OCI-LY1 (cell line): Measurements from ENCODE around the gene GABRG3.

Source experiments
- H2AFZ ChIP-seq: fragments of 200-600 bp; sonication (generic), shearing (Covaris generic); 2 replicates; pipeline ENCODE4 v1.6.0; 2014; ENCODE audit warnings: antibody characterized with exemption, mild to moderate bottlenecking, low read length
- H3F3A ChIP-seq: fragments of 200-600 bp; sonication (generic), shearing (Covaris generic); 2 replicates; pipeline ENCODE4 v1.6.0; 2014; ENCODE audit warnings: mild to moderate bottlenecking, antibody characterized with exemption, low read length, moderate library complexity; ENCODE audit not compliant: insufficient read depth
- H3K27ac ChIP-seq: fragments of 200-600 bp; sonication (generic); 2 replicates; pipeline ENCODE4 v1.5.1; 2014; ENCODE audit warnings: low read length, mixed run types, mild to moderate bottlenecking, low read depth; ENCODE audit not compliant: poor library complexity, severe bottlenecking
- H3K27me3 ChIP-seq: fragments of 200-600 bp; sonication (generic); 2 replicates; pipeline ENCODE4 v1.6.0; 2014; ENCODE audit warnings: antibody characterized with exemption, mild to moderate bottlenecking, low read length, moderate library complexity; ENCODE audit not compliant: insufficient read depth
- H3K36me3 ChIP-seq: fragments of 200-600 bp; sonication (generic); 2 replicates; pipeline ENCODE4 v1.6.1; 2014; ENCODE audit warnings: mild to moderate bottlenecking, antibody characterized with exemption, low read length, moderate library complexity, mixed read lengths; ENCODE audit not compliant: insufficient read depth
- H3K4me1 ChIP-seq: fragments of 200-600 bp; sonication (generic); 2 replicates; pipeline ENCODE4 v1.5.1; 2014; ENCODE audit warnings: mild to moderate bottlenecking, low read length, moderate library complexity; ENCODE audit not compliant: insufficient read depth, severe bottlenecking
- H3K4me2 ChIP-seq: fragments of 200-600 bp; sonication (generic), shearing (Covaris generic); 2 replicates; pipeline ENCODE4 v1.6.1; 2014; ENCODE audit warnings: low read length
- H3K4me3 ChIP-seq: fragments of 200-600 bp; sonication (generic); 2 replicates; pipeline ENCODE4 v1.5.1; 2014; ENCODE audit warnings: low read length, low read depth, mild to moderate bottlenecking, mixed read lengths; ENCODE audit not compliant: poor library complexity, severe bottlenecking
- H3K79me2 ChIP-seq: fragments of 200-600 bp; shearing (Covaris generic); 2 replicates; pipeline ENCODE4 v1.6.1; 2016; ENCODE audit warnings: mixed run types, low read length, mixed read lengths; ENCODE audit not compliant: insufficient read depth
- H3K9ac ChIP-seq: fragments of 200-600 bp; sonication (generic), shearing (Covaris generic); 2 replicates; pipeline ENCODE4 v1.6.1; 2014; ENCODE audit warnings: mild to moderate bottlenecking, low read length, mixed read lengths
- H3K9me2 ChIP-seq: fragments of 200-600 bp; sonication (generic), shearing (Covaris generic); 2 replicates; pipeline ENCODE4 v1.6.1; 2014; ENCODE audit warnings: low read depth, mild to moderate bottlenecking, low read length, mixed read lengths
- H3K9me3 ChIP-seq: fragments of 200-600 bp; shearing (Covaris generic); 2 replicates; pipeline ENCODE4 v1.6.1; 2014; ENCODE audit warnings: low read length, mixed read lengths
- H4K20me1 ChIP-seq: fragments of 200-600 bp; sonication (generic), shearing (Covaris generic); 2 replicates; pipeline ENCODE4 v1.6.0; 2016; ENCODE audit warnings: mild to moderate bottlenecking, low read length; ENCODE audit not compliant: insufficient read depth
- CTCF ChIP-seq: fragments of 200-600 bp; sonication (generic), shearing (Covaris generic); IDR thresholded peaks from 2 replicates; pipeline ENCODE4 v1.5.1; 2017; ENCODE audit warnings: mild to moderate bottlenecking, antibody characterized with exemption, low read length, moderate library complexity, mixed read lengths
- EZH2 ChIP-seq: fragments of 200-600 bp; sonication (generic), shearing (Covaris generic); IDR thresholded peaks from 2 replicates; pipeline ENCODE4 v1.8.0; 2017; ENCODE audit warnings: borderline replicate concordance, mixed run types, mild to moderate bottlenecking, antibody characterized with exemption, low read length, moderate library complexity, mixed read lengths

The GABRG3 gene

GRCh38 chr15:27219636-27220035 is 248.7 kb downstream of the GABRG3 start:
- no peaks in the 10 kb centered on the region for H3K79me2 ChIP-seq
- no peak overlapping the region for H3K27ac ChIP-seq
- H3K36me3 ChIP-seq = no peaks in the 10 kb centered on the region
- no peaks in the 10 kb centered on the region for H4K20me1 ChIP-seq
- no peaks in the 10 kb centered on the region for H3K9me2 ChIP-seq
- no peaks in the 10 kb centered on the region for H3K9me3 ChIP-seq
- no peaks in the 10 kb centered on the region for H3K27me3 ChIP-seq
- H3K4me3 ChIP-seq = no peak overlapping the region
- H3K9ac ChIP-seq = no peak overlapping the region
- TF ChIP-seq EZH2 (no peak), CTCF (no peak)
- no peaks in the 10 kb centered on the region for H3F3A ChIP-seq
- no peaks in the 10 kb centered on the region for H3K4me1 ChIP-seq
- no peak overlapping the region for H3K4me2 ChIP-seq
- no peak overlapping the region for H2AFZ ChIP-seq

GRCh38 chr15:27220199-27220598 is 249.2 kb downstream of the GABRG3 start:
- TF ChIP-seq CTCF (no peak), EZH2 (no peak)
- no peaks in the 10 kb centered on the region for H3K9me3 ChIP-seq

GRCh38 chr15:27222479-27222878 is 251.5 kb downstream of the GABRG3 start:
- H2AFZ ChIP-seq = no peak overlapping the region
- H3K36me3 ChIP-seq = no peaks in the 10 kb centered on the region
- H3F3A ChIP-seq = no peaks in the 10 kb centered on the region
- H4K20me1 ChIP-seq = no peaks in the 10 kb centered on the region
- no peaks in the 10 kb centered on the region for H3K4me1 ChIP-seq
- TF ChIP-seq EZH2 = no peak
- no peak for TF ChIP-seq CTCF
- H3K27ac ChIP-seq = no peak overlapping the region
- no peaks in the 10 kb centered on the region for H3K79me2 ChIP-seq
- no peak overlapping the region for H3K9ac ChIP-seq
- H3K9me3 ChIP-seq = no peaks in the 10 kb centered on the region
- H3K27me3 ChIP-seq = no peaks in the 10 kb centered on the region
- no peak overlapping the region for H3K4me3 ChIP-seq
- H3K4me2 ChIP-seq = no peak overlapping the region
- no peaks in the 10 kb centered on the region for H3K9me2 ChIP-seq

More at GRCh38 chr15:27220199-27220598, 249.2 kb downstream of the GABRG3 start:
- H3K79me2 ChIP-seq = no peaks in the 10 kb centered on the region
- H4K20me1 ChIP-seq = no peaks in the 10 kb centered on the region
- no peak overlapping the region for H3K27ac ChIP-seq
- H3K36me3 ChIP-seq = no peaks in the 10 kb centered on the region
- H3K4me1 ChIP-seq = no peaks in the 10 kb centered on the region
- no peaks in the 10 kb centered on the region for H3K9me2 ChIP-seq
- no peak overlapping the region for H3K9ac ChIP-seq
- no peak overlapping the region for H3K4me2 ChIP-seq
- H3K4me3 ChIP-seq = no peak overlapping the region
- no peaks in the 10 kb centered on the region for H3F3A ChIP-seq
- H2AFZ ChIP-seq = no peak overlapping the region
- H3K27me3 ChIP-seq = no peaks in the 10 kb centered on the region
